ENCODE measurements around the gene RAPGEFL1.
A peak's percentile ranks its signal among the peaks of the same experiment; 100 is the strongest.
"Not testable (repeated sequence)": the region's sequence is repeated elsewhere in the genome, so short reads cannot be mapped to it uniquely, and the experiment has no call there.

Gene RAPGEFL1

DNA sequence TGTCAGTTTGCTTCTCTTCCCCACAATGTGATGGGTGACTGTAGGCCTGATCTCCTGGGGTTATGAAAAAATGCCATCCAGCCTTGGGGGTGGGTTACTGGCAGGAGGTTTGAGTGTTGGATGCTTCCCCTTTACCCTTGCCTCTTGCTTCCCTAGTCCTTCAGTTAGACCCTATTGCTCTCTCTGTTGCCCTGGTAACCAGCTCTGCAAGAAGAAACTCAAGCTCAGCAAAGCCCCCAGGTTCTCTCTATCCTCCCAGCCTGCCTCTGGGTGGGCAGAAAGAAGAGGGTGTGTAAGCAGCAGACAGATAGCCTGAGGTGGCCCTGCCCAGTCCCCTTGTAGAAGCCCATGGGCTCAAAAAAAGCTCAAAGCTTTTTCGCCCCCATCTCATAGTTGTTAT is 2.8 kb upstream of the RAPGEFL1 start:
- DNase-seq (ENCODE audit: low read depth): no peak

DNA sequence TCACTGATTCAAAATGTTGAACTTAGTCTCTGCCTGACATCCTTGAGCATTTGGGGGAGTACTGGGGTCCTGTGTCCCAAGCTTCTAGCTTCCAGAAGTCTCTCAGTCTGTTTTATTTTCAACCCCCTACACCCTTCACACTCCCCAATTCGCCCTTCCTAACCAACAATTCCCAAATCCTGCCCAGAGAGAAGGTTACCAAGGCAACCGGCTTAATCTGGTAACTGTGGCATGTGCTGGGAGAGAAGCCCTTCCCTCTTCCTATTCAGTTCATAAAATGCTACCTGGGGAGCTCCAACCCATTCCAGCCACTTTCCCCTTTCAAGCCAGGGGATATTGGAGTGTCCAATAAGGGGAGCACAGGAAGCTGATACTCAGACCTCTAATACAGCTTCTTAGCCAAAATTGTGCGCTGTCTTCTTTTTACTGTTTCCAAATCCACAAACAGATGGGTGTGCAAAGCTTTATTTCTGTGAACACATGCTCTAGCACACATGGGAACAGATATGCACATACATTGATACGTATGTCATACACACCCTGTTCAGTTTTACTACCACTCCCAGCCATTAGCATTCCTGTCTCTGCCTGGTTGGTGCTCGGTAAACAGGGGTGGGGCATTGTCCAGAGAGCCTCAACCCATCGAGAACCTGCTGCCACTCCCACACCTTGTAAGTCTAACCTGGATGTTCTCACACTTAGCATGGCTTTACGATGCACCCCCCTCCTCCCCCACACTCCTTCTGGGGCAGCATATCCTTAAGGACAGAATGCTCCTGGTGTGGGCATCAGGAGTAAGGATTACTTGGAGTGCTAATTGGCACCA is 1.1 kb upstream of the RAPGEFL1 start:
- no peak for DNase-seq (ENCODE audit: low read depth)

DNA sequence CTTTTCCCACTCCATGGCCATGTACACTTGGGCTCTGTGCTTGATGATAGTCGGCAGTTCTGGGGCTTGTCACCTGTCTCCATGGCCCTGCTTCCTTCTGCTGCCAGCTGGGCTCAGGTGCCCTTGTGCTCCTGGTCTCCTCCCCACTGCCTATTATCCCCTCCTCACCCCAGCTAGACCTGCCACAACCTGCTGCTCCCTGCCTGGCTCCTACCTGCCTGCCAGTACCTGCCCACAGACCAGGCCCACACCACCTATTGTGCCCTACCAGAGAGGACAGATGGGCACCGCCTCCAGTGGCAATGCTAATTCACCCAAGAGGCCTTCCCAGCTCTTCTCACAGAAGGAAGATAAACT is 538 bp upstream of the RAPGEFL1 start:
- no peak for DNase-seq (ENCODE audit: low read depth)

DNA sequence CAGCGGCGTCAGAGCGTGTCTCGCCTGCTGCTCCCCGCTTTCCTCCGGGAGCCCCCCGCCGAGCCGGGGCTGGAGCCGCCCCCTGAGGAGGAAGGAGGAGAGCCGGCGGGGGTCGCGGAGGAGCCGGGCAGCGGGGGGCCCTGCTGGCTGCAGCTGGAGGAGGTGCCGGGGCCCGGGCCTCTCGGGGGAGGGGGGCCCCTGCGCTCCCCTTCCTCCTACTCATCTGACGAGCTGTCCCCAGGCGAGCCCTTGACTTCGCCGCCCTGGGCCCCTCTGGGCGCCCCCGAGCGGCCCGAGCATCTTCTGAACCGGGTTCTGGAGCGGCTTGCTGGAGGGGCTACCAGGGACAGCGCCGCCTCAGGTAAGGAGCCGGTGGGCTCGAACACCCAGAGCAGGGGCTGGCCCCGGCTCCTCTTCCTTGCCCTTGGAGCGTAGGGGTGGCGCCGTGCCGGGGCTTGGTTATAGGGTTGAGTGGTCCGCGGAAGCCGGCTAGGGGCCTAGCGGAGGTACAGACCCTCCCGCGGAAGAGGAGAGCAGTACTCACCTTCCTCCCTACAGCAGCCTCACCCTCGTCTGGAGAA is 841 bp downstream of the RAPGEFL1 start:
- DNase-seq (ENCODE audit: low read depth): no peak

DNA sequence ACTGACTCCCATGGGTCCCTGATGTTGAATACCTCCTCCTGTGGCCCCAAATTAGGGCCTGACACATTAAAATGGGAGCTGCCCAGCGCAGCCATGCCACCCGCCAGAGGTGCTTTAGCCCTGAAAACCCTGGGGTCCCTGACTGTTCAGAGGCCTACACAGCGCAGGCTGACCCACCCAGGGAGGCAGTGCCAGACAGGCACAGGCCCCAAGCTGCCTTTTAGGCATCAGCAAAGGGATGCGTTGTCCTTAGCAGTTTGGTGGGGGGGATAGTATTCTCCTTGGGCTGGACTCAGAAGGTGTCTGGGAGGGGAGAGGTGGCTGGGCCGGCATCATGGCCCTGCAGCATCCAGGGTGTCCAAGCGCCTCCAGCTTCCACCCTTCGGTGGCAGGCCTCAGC is 1.4 kb downstream of the RAPGEFL1 start:
- DNase-seq (ENCODE audit: low read depth): no peak

DNA sequence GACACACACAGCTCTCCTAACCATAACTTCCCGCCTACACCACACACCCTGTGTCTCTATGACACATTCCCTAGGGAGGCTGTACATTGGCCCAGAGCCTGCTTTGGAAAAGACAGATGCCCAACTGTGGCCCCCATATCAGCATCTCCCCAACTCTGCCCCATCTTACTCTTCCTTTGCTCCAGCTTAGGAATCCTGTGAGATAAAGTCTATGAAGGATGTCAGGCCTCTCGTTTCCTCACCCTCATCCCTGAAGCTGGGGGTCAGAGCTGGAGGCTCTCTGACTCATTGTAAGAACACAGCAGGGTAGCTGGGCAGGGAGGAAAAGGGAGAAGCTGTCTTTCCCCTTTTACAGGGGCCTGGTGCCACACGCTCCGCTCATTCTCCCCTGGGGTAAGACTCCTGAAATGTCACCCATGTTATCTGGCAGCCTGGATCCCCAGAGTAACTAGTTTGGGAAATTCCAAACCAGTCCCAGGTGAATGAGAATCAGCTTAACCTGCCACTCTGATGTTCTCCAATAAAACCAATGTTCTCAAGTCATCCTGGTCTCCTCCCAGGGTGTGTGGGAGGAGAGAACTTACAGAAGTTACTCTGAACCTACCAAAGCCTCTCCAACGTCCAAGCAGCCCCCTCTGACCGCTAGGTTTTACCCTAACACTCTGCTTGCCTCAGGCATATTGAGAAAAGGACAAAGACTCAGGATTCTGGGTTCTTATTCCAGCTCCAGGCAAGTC is 2.8 kb downstream of the RAPGEFL1 start:
- peak; percentile 67 for DNase-seq (ENCODE audit: low read depth)

DNA sequence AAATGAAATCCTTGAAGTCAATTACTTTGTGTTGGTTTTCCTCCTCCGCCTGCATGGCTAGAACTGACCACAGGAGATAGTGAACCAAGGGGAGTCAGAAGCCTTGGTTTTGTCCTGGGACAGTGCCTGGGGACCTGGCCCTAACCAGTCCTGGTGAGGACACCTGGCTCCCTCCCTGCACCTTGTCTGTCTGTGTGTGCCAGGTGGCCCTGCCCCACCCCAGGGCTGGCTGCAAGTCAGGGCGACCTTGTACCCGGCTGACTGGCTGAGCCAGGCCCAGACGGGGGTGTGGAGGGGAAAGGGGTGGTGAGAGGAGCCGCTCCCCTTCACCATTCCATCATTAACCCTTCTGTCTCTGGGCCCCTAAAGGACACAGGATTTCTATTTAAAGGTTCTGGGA is 3.4 kb downstream of the RAPGEFL1 start:
- no peak for DNase-seq (ENCODE audit: low read depth)

DNA sequence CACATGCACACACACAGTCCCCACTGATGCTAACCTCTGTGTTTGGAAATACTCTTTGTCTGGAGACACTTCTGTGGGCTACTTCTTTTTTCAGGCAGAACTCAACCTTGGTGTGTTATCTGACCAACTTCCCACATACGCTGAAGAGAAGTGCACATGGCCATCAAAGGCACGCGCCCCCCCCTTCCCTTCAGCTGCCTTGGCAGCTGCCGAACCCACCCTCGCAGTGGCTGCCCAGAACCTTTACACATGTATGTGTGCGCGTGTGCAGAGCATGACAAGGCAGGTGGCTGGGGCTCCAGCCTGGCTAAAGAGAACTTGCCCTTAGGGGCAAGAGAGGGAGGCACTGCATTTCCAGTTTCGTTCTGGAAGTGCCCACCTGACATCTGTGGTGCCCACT is 3.9 kb downstream of the RAPGEFL1 start:
- no peak for DNase-seq (ENCODE audit: low read depth)

DNA sequence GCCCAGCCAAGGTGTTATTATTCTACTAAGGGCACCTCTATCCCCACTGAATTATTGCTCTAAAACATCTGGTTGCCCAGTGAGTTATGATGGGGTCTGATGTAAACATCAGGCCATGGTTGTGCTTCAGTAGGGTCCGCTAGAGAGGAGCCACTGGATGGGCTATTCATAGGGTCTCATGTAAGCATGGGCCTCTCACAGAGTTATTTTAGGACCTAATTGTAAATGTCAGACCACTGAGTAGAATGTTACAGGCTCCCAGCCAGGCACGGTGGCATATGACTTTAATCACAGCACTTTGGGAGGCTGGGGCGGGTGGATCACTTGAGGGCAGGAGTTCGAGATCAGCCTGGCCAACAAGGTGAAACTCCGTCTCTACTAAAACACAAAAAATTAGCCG is 5.3 kb downstream of the RAPGEFL1 start:
- DNase-seq (ENCODE audit: low read depth): no peak

DNA sequence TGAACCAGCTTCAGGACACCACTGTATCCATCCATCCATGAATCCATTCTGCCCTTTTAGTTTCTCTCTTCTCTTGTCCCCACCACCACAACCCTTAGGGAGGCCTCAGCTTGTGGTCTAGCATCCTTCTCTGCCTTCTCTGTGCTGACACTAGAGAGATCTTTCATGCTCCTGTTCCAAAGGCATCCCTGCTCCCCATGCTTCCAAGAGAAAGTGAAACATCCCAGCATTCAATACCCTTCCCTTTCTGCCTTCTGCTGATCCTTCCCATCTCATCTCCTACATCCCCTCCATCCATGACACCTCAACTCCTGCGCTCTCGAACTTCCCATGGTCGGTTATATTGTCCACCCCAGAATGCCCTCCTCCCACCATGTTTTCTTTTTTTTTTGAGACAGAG is 10.0 kb downstream of the RAPGEFL1 start:
- DNase-seq (ENCODE audit: low read depth): no peak

DNA sequence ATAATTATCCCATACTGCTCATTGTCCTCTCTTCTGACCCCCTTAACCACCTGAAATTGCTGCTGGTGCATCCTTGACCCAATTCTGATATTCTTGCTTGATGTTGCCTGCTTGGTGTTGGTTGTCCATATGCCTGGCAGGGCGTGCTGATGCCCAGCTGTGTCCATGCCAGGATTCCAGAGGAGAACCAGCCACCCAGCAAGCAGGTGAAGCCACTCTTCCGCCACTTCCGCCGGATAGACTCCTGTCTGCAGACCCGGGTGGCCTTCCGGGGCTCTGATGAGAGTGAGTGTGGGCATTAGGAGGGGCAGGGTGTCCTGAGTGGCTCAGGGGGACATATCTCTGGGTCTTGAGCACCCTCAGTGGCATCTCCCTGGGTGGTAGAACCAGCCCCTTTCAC is 11.4 kb downstream of the RAPGEFL1 start:
- no peak for DNase-seq (ENCODE audit: low read depth)

DNA sequence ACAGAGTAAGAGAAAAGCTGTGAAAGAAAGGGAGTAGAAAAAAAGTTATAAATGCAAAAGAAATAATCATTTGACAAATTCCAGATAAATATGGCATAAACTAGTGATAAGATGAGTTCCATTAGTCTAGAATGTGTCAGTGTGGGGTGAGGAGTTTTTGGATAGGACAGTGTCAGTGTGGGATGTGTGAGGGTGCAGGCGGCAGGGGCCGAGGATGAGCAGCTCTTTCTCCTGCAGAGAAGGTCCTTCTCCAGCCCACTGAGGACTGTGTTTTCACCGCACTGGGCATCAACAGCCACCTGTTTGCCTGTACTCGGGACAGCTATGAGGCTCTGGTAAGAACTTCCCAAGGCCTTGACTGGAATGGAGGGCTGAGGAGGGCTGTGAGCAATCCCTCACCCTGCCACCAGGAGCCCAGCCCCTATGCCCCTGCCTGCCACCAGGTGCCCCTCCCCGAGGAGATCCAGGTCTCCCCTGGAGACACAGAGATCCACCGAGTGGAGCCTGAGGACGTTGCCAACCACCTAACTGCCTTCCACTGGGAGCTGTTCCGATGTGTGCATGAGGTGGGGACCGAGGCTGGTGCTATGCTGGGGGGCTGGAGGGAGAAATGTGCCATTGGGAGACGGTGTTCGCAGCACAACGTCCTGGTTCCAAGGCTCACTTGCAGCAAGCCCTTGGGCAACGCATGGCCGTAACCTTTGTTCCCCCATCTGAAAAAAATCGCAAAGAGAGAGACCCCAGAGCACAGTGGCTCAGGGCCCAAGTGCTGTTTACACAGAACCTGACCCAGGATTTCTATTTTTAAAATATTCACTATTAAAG is 13.1 kb downstream of the RAPGEFL1 start:
- no peak for DNase-seq (ENCODE audit: low read depth)

DNA sequence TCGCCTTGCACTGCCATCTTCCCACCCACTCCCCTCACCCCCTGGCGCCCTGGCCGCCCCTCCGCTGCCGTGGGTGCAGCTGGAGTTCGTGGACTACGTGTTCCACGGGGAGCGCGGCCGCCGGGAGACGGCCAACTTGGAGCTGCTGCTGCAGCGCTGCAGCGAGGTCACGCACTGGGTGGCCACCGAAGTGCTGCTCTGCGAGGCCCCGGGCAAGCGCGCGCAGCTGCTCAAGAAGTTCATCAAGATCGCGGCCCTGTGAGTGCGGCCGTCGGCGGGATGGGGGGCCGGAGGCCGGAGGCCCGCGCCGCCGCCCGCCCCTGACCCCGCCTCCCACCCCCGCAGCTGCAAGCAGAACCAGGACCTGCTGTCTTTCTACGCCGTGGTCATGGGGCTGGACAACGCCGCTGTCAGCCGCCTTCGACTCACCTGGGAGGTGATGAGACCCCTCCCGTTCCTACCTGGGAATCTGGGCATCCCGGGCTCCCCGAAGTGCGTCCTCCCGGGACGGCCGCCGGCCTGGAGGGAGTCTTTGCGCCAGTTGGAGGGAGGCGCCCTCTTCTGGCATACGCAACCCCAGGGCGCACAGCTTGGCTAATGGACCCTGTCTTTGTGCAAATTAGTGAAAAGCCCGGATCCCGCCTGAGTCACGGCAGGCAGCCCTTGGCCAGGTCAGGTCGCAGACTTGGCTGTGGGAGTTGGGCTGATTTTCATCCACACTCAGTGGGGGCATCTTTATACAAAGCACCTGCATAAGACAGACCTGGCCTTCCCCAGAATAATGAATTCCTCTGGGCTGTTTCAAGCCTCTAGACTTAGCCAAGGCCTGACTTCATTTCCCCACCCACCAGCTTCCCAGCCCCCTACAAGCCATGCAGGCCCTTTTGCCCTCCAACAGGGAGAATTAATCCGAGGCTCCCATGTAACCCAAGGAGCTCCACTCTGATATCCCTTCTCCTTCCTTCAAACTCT is 14.3 kb downstream of the RAPGEFL1 start:
- peak; percentile 81 for DNase-seq (ENCODE audit: low read depth)

DNA sequence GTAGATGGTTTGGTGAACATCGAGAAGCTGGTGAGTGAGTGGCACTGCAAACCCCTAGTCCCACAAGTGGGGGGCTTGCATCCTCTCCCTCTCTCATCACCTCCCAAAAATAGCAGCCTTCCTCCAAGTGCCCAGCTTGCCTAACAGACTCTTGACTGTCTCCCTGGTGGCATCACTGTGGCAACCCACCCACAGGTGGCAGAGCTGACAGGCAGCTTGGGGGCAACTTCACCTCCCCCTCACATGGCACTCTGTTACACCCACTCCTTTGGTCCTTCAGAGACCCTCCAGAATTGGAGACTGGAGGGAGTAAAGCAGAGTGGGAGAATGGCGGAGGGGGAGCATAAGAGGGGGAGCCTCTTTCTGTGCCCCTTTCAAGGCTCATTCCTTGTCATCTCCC is 15.7 kb downstream of the RAPGEFL1 start:
- no peak for DNase-seq (ENCODE audit: low read depth)

DNA sequence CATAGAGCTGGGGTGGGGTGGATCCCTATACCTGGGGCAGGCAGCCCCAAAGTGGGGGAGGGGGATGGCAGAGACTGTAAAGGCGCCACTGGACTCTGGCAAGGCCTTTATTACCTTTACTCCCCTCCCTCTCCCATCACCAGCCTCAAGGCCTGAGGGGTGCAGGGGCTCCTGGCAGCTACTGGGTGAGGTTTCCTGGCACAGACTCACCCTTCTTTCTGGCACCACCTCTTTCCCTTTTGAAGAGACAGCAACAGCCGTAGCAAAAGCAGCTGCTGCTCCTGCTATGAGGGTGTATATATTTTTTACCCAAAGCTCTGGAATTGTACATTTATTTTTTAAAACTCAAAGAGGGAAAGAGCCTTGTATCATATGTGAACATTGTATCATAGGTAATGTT is 17.6 kb downstream of the RAPGEFL1 start:
- no peak for DNase-seq (ENCODE audit: low read depth)

DNA sequence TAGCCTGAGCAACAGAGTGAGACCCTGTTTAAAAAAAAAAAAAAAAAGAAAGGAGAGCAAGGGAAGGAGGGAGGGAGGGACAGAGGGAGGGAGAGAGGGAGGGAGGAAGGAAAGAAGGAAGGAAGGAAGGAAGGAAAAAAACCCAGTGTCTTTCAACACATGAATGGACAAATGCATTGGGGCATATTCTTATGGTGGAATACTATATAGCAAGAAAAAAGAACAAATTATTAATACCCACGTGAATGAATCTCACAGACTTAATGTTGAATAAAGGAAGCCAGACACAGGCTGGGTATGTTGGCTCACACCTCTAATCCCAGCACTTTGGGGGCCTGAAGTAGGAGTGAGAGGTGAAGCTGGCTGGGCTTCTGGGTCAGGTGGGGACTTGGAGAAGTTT is 20.3 kb downstream of the RAPGEFL1 start:
- DNase-seq (ENCODE audit: low read depth): no peak

DNA sequence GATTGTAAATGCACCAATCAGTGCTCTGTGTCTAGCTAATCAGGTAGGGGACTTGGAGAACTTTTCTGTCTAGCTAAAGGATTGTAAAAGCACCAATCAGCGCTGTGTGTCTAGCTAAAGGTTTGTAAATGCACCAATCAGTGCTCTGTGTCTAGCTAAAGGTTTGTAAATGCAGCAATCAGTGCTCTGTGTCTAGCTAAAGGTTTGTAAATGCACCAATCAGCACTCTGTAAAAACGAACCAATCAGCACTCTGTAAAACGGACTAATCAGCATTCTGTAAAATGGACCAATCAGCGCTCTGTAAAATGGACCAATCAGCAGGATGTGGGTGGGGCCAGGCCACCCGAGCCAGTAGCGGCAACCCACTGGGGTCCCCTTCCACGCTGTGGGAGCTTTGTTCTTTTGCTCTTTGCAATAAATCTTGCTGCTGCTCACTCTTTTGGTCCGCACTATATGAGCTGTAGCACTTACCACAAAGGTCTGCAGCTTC is 20.7 kb downstream of the RAPGEFL1 start:
- DNase-seq (ENCODE audit: low read depth): not testable (repeated sequence)

DNA sequence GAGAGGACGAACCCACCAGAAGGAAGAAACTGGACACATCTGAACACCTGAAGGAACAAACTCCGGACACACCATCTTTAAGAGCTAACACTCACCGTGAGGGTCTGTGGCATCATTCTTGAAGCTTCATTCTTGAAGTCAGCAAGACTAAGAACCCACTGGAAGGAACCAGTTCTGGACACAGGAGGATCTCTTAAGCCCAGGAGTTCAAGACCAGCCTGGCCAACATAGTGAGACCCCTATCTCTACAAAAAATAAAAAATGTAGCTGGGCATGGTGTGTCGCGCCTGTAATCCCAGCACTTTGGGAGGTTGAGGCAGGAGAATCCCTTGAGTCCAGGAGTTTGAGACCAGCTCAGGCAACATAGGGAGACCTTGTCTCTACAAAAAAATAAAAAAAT is 21.3 kb downstream of the RAPGEFL1 start:
- DNase-seq (ENCODE audit: low read depth): no peak

DNA sequence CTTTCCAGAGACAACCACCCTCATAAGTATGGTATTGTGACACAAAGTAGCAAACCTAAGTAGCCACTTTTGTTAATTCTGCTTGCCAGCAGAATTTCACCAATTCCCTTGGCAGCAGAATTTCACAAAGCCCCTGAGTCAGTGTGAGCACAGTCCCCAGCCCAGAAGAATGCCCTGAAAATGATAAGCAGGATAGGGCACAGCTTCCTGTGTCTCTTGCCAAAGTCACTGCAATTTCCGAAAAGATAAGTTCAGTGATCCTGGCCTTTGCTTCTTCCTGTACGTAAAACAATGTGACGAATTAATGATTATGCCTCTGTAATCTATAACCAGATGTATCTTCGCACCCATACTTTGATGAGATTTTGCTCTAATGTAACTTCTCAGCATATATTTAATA is 25.9 kb downstream of the RAPGEFL1 start:
- DNase-seq (ENCODE audit: low read depth): no peak

DNA sequence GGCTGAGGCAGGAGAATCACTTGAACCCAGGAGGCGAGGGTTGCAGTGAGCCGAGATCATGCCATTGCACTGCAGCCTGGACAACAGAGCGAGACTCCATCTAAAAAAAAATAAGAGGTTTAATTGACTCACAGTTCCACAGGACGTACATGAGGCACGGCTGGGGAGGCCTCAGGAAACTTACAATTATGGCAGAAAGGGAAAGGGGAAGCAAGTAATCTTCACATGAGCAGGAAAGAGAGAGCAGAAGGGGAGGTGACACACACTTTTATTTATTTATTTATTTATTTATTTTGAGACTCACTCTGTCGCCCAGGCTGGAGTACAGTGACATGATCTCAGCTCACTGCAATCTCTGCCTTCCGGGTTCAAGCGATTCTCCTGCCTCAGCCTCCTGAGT is 28.9 kb downstream of the RAPGEFL1 start:
- DNase-seq (ENCODE audit: low read depth): not testable (repeated sequence)
